Measurements from ENCODE around the gene AOX1. TPM values are rescaled to one million over a fixed set of nuclear protein-coding genes. Genes with fewer than 3 reads are reported as not detected.

AOX1 gene
- total RNA-seq (2014; rRNA removed; shearing (Covaris generic)), result 2.6 and 3.1 TPM in 2 replicates

GRCh38 chr2:200585730-200586643 lies at the start of gene AOX1:
Gene AOX1, plus strand, starts transcription at chr2:200586014. Its CDS starts 95 bp downstream, at chr2:200586109.

Other genes starting within 250 kb of the AOX1 start
- 10.8 and 11.0 TPM in 2 replicates for gene KCTD18, start 75.9 kb upstream of the AOX1 start, total RNA-seq (2014; rRNA removed; shearing (Covaris generic))
- gene SGO2, start 59.8 kb upstream of the AOX1 start, total RNA-seq (2014; rRNA removed; shearing (Covaris generic)), result 6.6 and 9.0 TPM in 2 replicates
- 163 and 202 TPM in 2 replicates for gene BZW1, start 225.9 kb downstream of the AOX1 start, total RNA-seq (2014; rRNA removed; shearing (Covaris generic))

All from A375 (cell line).